ENCODE results near the gene KAZALD1.

KAZALD1 gene

GRCh38 chr10:101036726-101037125, 25.1 kb upstream of the KAZALD1 start:
- Histone ChIP-seq H2BK15ac (replicated peaks; ENCODE audit: low read depth) (no peak overlapping the region), H2BK120ac (ENCODE audit: low read depth, low read length) (no peak overlapping the region), H4K8ac (ENCODE audit: low read depth, low read length) (no peak overlapping the region), H3K4ac (ENCODE audit: low read depth, low read length) (no peak overlapping the region), H3K27me3 (ENCODE audit: insufficient read depth, low read length, poor library complexity) (no peaks in the 10 kb centered on the region), H3K36me3 (ENCODE audit: control insufficient read depth, insufficient read depth, low read length) (no peaks in the 10 kb centered on the region), H3K18ac (ENCODE audit: low read length) (no peak overlapping the region), H3K4me3 (ENCODE audit: low read length) (no peak overlapping the region), H3K27ac (ENCODE audit: low read depth, low read length) (no peak overlapping the region), H3K23ac (ENCODE audit: low read length) (no peak overlapping the region), H2AK5ac (ENCODE audit: low read length) (no peak overlapping the region), H3K4me1 (ENCODE audit: control insufficient read depth, low read depth, low read length) (peaks cover 6% of the 10 kb centered on the region), H3K79me1 (ENCODE audit: low read length) (no peaks in the 10 kb centered on the region), H3K56ac (ENCODE audit: low read length) (no peak overlapping the region), H2BK5ac (ENCODE audit: low read length) (no peak overlapping the region), H3K9ac (ENCODE audit: low read length) (no peak overlapping the region), H3K4me2 (ENCODE audit: low read length) (no peak overlapping the region), H4K5ac (ENCODE audit: low read length) (no peak overlapping the region), H3K79me2 (ENCODE audit: control insufficient read depth, insufficient read depth, low read length) (no peaks in the 10 kb centered on the region)
- no CpG with 5 or more reads among the region's 7 CpGs for WGBS (ENCODE audit: extremely low coverage, insufficient coverage, low lambda C conversion rate)
- DNase-seq: no peak

- WGBS (ENCODE audit: extremely low coverage, insufficient coverage, low lambda C conversion rate): no CpG with 5 or more reads among the region's 5 CpGs
Observed at GRCh38 chr10:101038484-101038883, 23.3 kb upstream of the KAZALD1 start.

DNA sequence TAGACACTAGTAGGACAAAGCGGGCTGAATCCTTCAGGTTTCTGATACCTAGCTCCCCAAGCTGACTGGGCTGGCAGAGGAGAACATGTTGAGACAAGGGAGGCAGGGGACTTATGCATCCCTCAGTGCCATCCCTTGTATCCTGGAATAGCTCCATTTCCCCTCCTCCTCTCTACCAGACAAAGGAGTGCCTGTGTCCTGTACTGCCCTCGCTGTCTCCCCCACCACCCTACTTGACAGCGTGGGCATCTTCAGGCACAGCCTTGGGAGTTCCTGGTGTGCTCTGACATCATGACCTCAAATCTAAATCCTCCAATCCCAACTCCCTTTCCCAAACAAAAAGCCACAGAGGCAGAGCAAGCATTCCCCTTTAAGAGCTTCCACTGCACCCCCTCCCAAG, 21.7 kb upstream of the KAZALD1 start:
- no peak for DNase-seq
- H4K8ac ChIP-seq (ENCODE audit: low read depth, low read length): no peak overlapping the region
- no peak overlapping the region for H3K4ac ChIP-seq (ENCODE audit: low read depth, low read length)
- no peak overlapping the region for H3K56ac ChIP-seq (ENCODE audit: low read length)
- peaks cover 5% of the 10 kb centered on the region for H3K4me1 ChIP-seq (ENCODE audit: control insufficient read depth, low read depth, low read length)
- H3K18ac ChIP-seq (ENCODE audit: low read length): no peak overlapping the region
- no peaks in the 10 kb centered on the region for H3K79me2 ChIP-seq (ENCODE audit: control insufficient read depth, insufficient read depth, low read length)
- no CpG with 5 or more reads among the region's 3 CpGs for WGBS (ENCODE audit: extremely low coverage, insufficient coverage, low lambda C conversion rate)
- H2BK120ac ChIP-seq (ENCODE audit: low read depth, low read length): no peak overlapping the region
- no peaks in the 10 kb centered on the region for H3K79me1 ChIP-seq (ENCODE audit: low read length)
- H3K4me3 ChIP-seq (ENCODE audit: low read length): no peak overlapping the region
- H3K27ac ChIP-seq (ENCODE audit: low read depth, low read length): no peak overlapping the region
- no peak overlapping the region for H2AK5ac ChIP-seq (ENCODE audit: low read length)
- no peaks in the 10 kb centered on the region for H3K36me3 ChIP-seq (ENCODE audit: control insufficient read depth, insufficient read depth, low read length)
- no peak overlapping the region for H2BK5ac ChIP-seq (ENCODE audit: low read length)
- H4K5ac ChIP-seq (ENCODE audit: low read length): no peak overlapping the region
- no peak overlapping the region for H2BK15ac ChIP-seq (replicated peaks; ENCODE audit: low read depth)
- H3K4me2 ChIP-seq (ENCODE audit: low read length): no peak overlapping the region
- peaks cover 2% of the 10 kb centered on the region for H3K27me3 ChIP-seq (ENCODE audit: insufficient read depth, low read length, poor library complexity)
- H3K23ac ChIP-seq (ENCODE audit: low read length): no peak overlapping the region
- no peak overlapping the region for H3K9ac ChIP-seq (ENCODE audit: low read length)

More at GRCh38 chr10:101038484-101038883, 23.3 kb upstream of the KAZALD1 start:
- H4K8ac ChIP-seq (ENCODE audit: low read depth, low read length): no peak overlapping the region
- no peak overlapping the region for H3K4me3 ChIP-seq (ENCODE audit: low read length)
- H3K79me2 ChIP-seq (ENCODE audit: control insufficient read depth, insufficient read depth, low read length): no peaks in the 10 kb centered on the region
- H3K4me1 ChIP-seq (ENCODE audit: control insufficient read depth, low read depth, low read length): peaks cover 5% of the 10 kb centered on the region
- H2BK120ac ChIP-seq (ENCODE audit: low read depth, low read length): no peak overlapping the region
- DNase-seq: peak; percentile 34
- no peak overlapping the region for H2AK5ac ChIP-seq (ENCODE audit: low read length)
- H3K36me3 ChIP-seq (ENCODE audit: control insufficient read depth, insufficient read depth, low read length): no peaks in the 10 kb centered on the region
- no peak overlapping the region for H4K5ac ChIP-seq (ENCODE audit: low read length)
- H3K27ac ChIP-seq (ENCODE audit: low read depth, low read length): no peak overlapping the region
- H3K4ac ChIP-seq (ENCODE audit: low read depth, low read length): no peak overlapping the region
- no peak overlapping the region for H3K23ac ChIP-seq (ENCODE audit: low read length)
- no peak overlapping the region for H3K4me2 ChIP-seq (ENCODE audit: low read length)
- H3K27me3 ChIP-seq (ENCODE audit: insufficient read depth, low read length, poor library complexity): no peaks in the 10 kb centered on the region
- no peak overlapping the region for H2BK5ac ChIP-seq (ENCODE audit: low read length)
- H3K18ac ChIP-seq (ENCODE audit: low read length): no peak overlapping the region
- H3K56ac ChIP-seq (ENCODE audit: low read length): no peak overlapping the region
- no peak overlapping the region for H3K9ac ChIP-seq (ENCODE audit: low read length)
- no peaks in the 10 kb centered on the region for H3K79me1 ChIP-seq (ENCODE audit: low read length)
- no peak overlapping the region for H2BK15ac ChIP-seq (replicated peaks; ENCODE audit: low read depth)

GRCh38 chr10:101040851-101041250, 20.9 kb upstream of the KAZALD1 start:
- H2BK15ac ChIP-seq (replicated peaks; ENCODE audit: low read depth): no peak overlapping the region
- no peaks in the 10 kb centered on the region for H3K36me3 ChIP-seq (ENCODE audit: control insufficient read depth, insufficient read depth, low read length)
- H3K4me2 ChIP-seq (ENCODE audit: low read length): no peak overlapping the region
- WGBS (ENCODE audit: extremely low coverage, insufficient coverage, low lambda C conversion rate): no CpG with 5 or more reads among the region's 2 CpGs
- H3K9ac ChIP-seq (ENCODE audit: low read length): no peak overlapping the region
- H3K27ac ChIP-seq (ENCODE audit: low read depth, low read length): no peak overlapping the region
- H2AK5ac ChIP-seq (ENCODE audit: low read length): no peak overlapping the region
- no peak overlapping the region for H3K4ac ChIP-seq (ENCODE audit: low read depth, low read length)
- H3K4me3 ChIP-seq (ENCODE audit: low read length): no peak overlapping the region
- no peak overlapping the region for H4K5ac ChIP-seq (ENCODE audit: low read length)
- no peak overlapping the region for H3K23ac ChIP-seq (ENCODE audit: low read length)
- no peak overlapping the region for H3K56ac ChIP-seq (ENCODE audit: low read length)
- no peak overlapping the region for H3K18ac ChIP-seq (ENCODE audit: low read length)
- DNase-seq: no peak
- no peaks in the 10 kb centered on the region for H3K79me2 ChIP-seq (ENCODE audit: control insufficient read depth, insufficient read depth, low read length)
- peaks cover 5% of the 10 kb centered on the region for H3K27me3 ChIP-seq (ENCODE audit: insufficient read depth, low read length, poor library complexity)
- H3K4me1 ChIP-seq (ENCODE audit: control insufficient read depth, low read depth, low read length): peaks cover 5% of the 10 kb centered on the region
- H2BK120ac ChIP-seq (ENCODE audit: low read depth, low read length): no peak overlapping the region
- no peaks in the 10 kb centered on the region for H3K79me1 ChIP-seq (ENCODE audit: low read length)
- H2BK5ac ChIP-seq (ENCODE audit: low read length): no peak overlapping the region
- H4K8ac ChIP-seq (ENCODE audit: low read depth, low read length): no peak overlapping the region

DNA sequence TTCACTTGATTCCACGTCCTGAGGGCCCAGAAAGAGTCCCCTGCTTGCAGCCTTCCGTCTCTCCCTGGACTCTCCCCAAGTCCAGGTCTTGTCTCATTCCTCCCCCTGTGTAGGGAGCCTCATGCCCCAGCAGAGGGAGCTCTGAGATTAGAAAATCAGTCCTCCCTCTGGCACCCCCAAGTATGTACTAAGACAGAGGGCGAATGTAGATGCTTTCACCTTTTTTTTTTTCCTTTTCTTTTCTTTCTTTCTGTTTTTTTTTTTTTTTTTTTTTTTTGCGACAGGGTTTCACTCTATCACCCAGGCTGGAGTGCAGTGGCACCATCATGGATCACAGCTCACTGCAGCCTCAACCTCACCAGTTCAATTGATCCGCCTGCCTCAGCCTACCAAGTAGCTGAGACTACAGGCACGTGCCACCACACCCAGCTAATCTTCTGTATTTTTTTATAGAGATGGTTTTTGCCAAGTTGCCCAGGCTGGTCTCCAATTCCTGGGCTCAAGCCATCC, 20.5 kb upstream of the KAZALD1 start:
- Histone ChIP-seq H4K8ac (ENCODE audit: low read depth, low read length) (no peak overlapping the region), H3K36me3 (ENCODE audit: control insufficient read depth, insufficient read depth, low read length) (no peaks in the 10 kb centered on the region), H4K5ac (ENCODE audit: low read length) (no peak overlapping the region), H3K9ac (ENCODE audit: low read length) (no peak overlapping the region), H2BK15ac (replicated peaks; ENCODE audit: low read depth) (no peak overlapping the region), H3K27ac (ENCODE audit: low read depth, low read length) (no peak overlapping the region), H2BK120ac (ENCODE audit: low read depth, low read length) (no peak overlapping the region), H3K79me2 (ENCODE audit: control insufficient read depth, insufficient read depth, low read length) (no peaks in the 10 kb centered on the region), H3K18ac (ENCODE audit: low read length) (no peak overlapping the region), H3K56ac (ENCODE audit: low read length) (no peak overlapping the region), H2AK5ac (ENCODE audit: low read length) (no peak overlapping the region), H2BK5ac (ENCODE audit: low read length) (no peak overlapping the region), H3K27me3 (ENCODE audit: insufficient read depth, low read length, poor library complexity) (peaks cover 7% of the 10 kb centered on the region), H3K23ac (ENCODE audit: low read length) (no peak overlapping the region), H3K79me1 (ENCODE audit: low read length) (no peaks in the 10 kb centered on the region), H3K4me3 (ENCODE audit: low read length) (no peak overlapping the region), H3K4me1 (ENCODE audit: control insufficient read depth, low read depth, low read length) (peaks cover 5% of the 10 kb centered on the region), H3K4me2 (ENCODE audit: low read length) (no peak overlapping the region), H3K4ac (ENCODE audit: low read depth, low read length) (no peak overlapping the region)
- no CpG with 5 or more reads among the region's 6 CpGs for whole genome bisulfite sequencing (ENCODE audit: extremely low coverage, insufficient coverage, low lambda C conversion rate)
- peak; percentile 90 for DNase-seq

GRCh38 chr10:101042118-101042517, 19.7 kb upstream of the KAZALD1 start:
- Histone ChIP-seq H3K79me2 (ENCODE audit: control insufficient read depth, insufficient read depth, low read length) (no peaks in the 10 kb centered on the region), H3K9ac (ENCODE audit: low read length) (peak overlapping the region; percentile 57), H3K4me3 (ENCODE audit: low read length) (no peak overlapping the region), H3K4me2 (ENCODE audit: low read length) (no peak overlapping the region), H3K4ac (ENCODE audit: low read depth, low read length) (no peak overlapping the region), H2BK5ac (ENCODE audit: low read length) (no peak overlapping the region), H3K56ac (ENCODE audit: low read length) (peak overlapping the region; percentile 81), H2BK120ac (ENCODE audit: low read depth, low read length) (no peak overlapping the region), H2AK5ac (ENCODE audit: low read length) (no peak overlapping the region), H3K79me1 (ENCODE audit: low read length) (no peaks in the 10 kb centered on the region), H2BK15ac (replicated peaks; ENCODE audit: low read depth) (no peak overlapping the region), H3K18ac (ENCODE audit: low read length) (no peak overlapping the region), H3K36me3 (ENCODE audit: control insufficient read depth, insufficient read depth, low read length) (no peaks in the 10 kb centered on the region), H3K27ac (ENCODE audit: low read depth, low read length) (no peak overlapping the region), H3K4me1 (ENCODE audit: control insufficient read depth, low read depth, low read length) (peaks cover 7% of the 10 kb centered on the region), H3K23ac (ENCODE audit: low read length) (no peak overlapping the region), H4K5ac (ENCODE audit: low read length) (no peak overlapping the region), H3K27me3 (ENCODE audit: insufficient read depth, low read length, poor library complexity) (peaks cover 15% of the 10 kb centered on the region), H4K8ac (ENCODE audit: low read depth, low read length) (no peak overlapping the region)
- DNase-seq: no peak
- WGBS (ENCODE audit: extremely low coverage, insufficient coverage, low lambda C conversion rate): no CpG with 5 or more reads among the region's 4 CpGs
